HuH-7 (cell line): ENCODE data around the gene KLF13.

ENCODE experiments used
- DNase-seq: peaks from one replicate; pipeline ENCODE4 v3.0.0; 2011; ENCODE audit warnings: low spot score

KLF13 gene

GRCh38 chr15:31333119-31333518 is 6.5 kb downstream of the KLF13 start:
- DNase-seq = no peak

- no peak for DNase-seq
Observed at GRCh38 chr15:31333820-31334219, 7.2 kb downstream of the KLF13 start.

- DNase-seq = no peak
Observed at GRCh38 chr15:31335989-31336592, 9.5 kb downstream of the KLF13 start.

- DNase-seq = no peak
Observed at GRCh38 chr15:31336593-31337295, 10.1 kb downstream of the KLF13 start.

GRCh38 chr15:31337352-31338031 is 10.9 kb downstream of the KLF13 start:
- DNase-seq = no peak

GRCh38 chr15:31338318-31338878 is 11.8 kb downstream of the KLF13 start:
- DNase-seq = no peak

- no peak for DNase-seq
Observed at GRCh38 chr15:31338879-31339557, 12.4 kb downstream of the KLF13 start.

- DNase-seq = no peak
Observed at GRCh38 chr15:31339558-31339895, 12.9 kb downstream of the KLF13 start.

- no peak for DNase-seq
Observed at GRCh38 chr15:31340047-31340446, 13.4 kb downstream of the KLF13 start.

- DNase-seq = no peak
Observed at GRCh38 chr15:31340592-31340991, 14.0 kb downstream of the KLF13 start.

- no peak for DNase-seq
Observed at GRCh38 chr15:31341071-31341470, 14.4 kb downstream of the KLF13 start.

- DNase-seq = no peak
Observed at GRCh38 chr15:31341496-31342195, 15.0 kb downstream of the KLF13 start.

- DNase-seq = no peak
Observed at GRCh38 chr15:31342381-31342780, 15.7 kb downstream of the KLF13 start.

GRCh38 chr15:31342781-31343626 is 16.4 kb downstream of the KLF13 start:
- no peak for DNase-seq

- DNase-seq = no peak
Observed at GRCh38 chr15:31343831-31344230, 17.2 kb downstream of the KLF13 start.

- no peak for DNase-seq
Observed at GRCh38 chr15:31344266-31344665, 17.6 kb downstream of the KLF13 start.

GRCh38 chr15:31344823-31345605 is 18.4 kb downstream of the KLF13 start:
- no peak for DNase-seq

- DNase-seq = no peak
Observed at GRCh38 chr15:31345606-31346366, 19.2 kb downstream of the KLF13 start.

GRCh38 chr15:31346367-31347066 is 19.9 kb downstream of the KLF13 start:
- DNase-seq = no peak
